ENCODE data around the gene GATA5.

GRCh38 chr20:62424249-62425107 is 51.3 kb downstream of the GATA5 start:
- no peak for TF ChIP-seq CTCF (IDR thresholded peaks at IDR 0.05)
- TF ChIP-seq POLR2A (IDR thresholded peaks at IDR 0.05): no peak
